HG02970 (cell line): ENCODE data around the gene INPP5J.

Experiments
- ATAC-seq: cut with Tn5 transposase; IDR thresholded peaks from one replicate; pipeline ENCODE4 v1.9.1; 2021; ENCODE audit warnings: mild to moderate bottlenecking, moderate library complexity, moderate number of reproducible peaks; ENCODE audit not compliant: unreplicated experiment, low FRiP score

The INPP5J gene

GRCh38 chr22:31124290-31124689, 1.5 kb downstream of the INPP5J start:
- ATAC-seq = no peak

- no peak for ATAC-seq
Measured at GRCh38 chr22:31124811-31125465, 2.2 kb downstream of the INPP5J start.

- no peak for ATAC-seq
Measured at GRCh38 chr22:31125521-31126117, 2.9 kb downstream of the INPP5J start.

- ATAC-seq = no peak
Measured at GRCh38 chr22:31126128-31126868, 3.5 kb downstream of the INPP5J start.

- ATAC-seq = no peak
Measured at GRCh38 chr22:31126869-31127175, 4.1 kb downstream of the INPP5J start.

GRCh38 chr22:31127181-31127772, 4.5 kb downstream of the INPP5J start:
- ATAC-seq = no peak

GRCh38 chr22:31128156-31128555, 5.4 kb downstream of the INPP5J start:
- ATAC-seq = no peak

- no peak for ATAC-seq
Measured at GRCh38 chr22:31130873-31131272, 8.1 kb downstream of the INPP5J start.

GRCh38 chr22:31133911-31134310, 11.1 kb downstream of the INPP5J start:
- no peak for ATAC-seq

- ATAC-seq = no peak
Measured at GRCh38 chr22:31134688-31135087, 11.9 kb downstream of the INPP5J start.

GRCh38 chr22:31135706-31136105, 12.9 kb downstream of the INPP5J start:
- no peak for ATAC-seq

- no peak for ATAC-seq
Measured at GRCh38 chr22:31136155-31136554, 13.4 kb downstream of the INPP5J start.

- ATAC-seq = no peak
Measured at GRCh38 chr22:31136711-31137110, 13.9 kb downstream of the INPP5J start.

GRCh38 chr22:31137721-31138120, 15.0 kb downstream of the INPP5J start:
- ATAC-seq = no peak

GRCh38 chr22:31138126-31138525, 15.4 kb downstream of the INPP5J start:
- no peak for ATAC-seq

GRCh38 chr22:31139066-31139465, 16.3 kb downstream of the INPP5J start:
- ATAC-seq = no peak

GRCh38 chr22:31139866-31140716, 17.3 kb downstream of the INPP5J start, which contains the start of gene PLA2G3:
Gene PLA2G3, minus strand, starts transcription at chr22:31140508. Its CDS starts 154 bp downstream, at chr22:31140354.
- no peak for ATAC-seq

GRCh38 chr22:31140746-31141145, 18.0 kb downstream of the INPP5J start:
- ATAC-seq = no peak

- ATAC-seq = no peak
Measured at GRCh38 chr22:31141551-31141950, 18.8 kb downstream of the INPP5J start.

- no peak for ATAC-seq
Measured at GRCh38 chr22:31142285-31142684, 19.5 kb downstream of the INPP5J start.
